Measurements from ENCODE around the gene ZDHHC7. TPM values are rescaled to one million over a fixed set of nuclear protein-coding genes. Genes with fewer than 3 reads are reported as not detected.
A peak's percentile ranks its signal among the peaks of the same experiment; 100 is the strongest.

Gene ZDHHC7
- total RNA-seq, 1 experiment from 2014 or later: 46.3 TPM

DNA sequence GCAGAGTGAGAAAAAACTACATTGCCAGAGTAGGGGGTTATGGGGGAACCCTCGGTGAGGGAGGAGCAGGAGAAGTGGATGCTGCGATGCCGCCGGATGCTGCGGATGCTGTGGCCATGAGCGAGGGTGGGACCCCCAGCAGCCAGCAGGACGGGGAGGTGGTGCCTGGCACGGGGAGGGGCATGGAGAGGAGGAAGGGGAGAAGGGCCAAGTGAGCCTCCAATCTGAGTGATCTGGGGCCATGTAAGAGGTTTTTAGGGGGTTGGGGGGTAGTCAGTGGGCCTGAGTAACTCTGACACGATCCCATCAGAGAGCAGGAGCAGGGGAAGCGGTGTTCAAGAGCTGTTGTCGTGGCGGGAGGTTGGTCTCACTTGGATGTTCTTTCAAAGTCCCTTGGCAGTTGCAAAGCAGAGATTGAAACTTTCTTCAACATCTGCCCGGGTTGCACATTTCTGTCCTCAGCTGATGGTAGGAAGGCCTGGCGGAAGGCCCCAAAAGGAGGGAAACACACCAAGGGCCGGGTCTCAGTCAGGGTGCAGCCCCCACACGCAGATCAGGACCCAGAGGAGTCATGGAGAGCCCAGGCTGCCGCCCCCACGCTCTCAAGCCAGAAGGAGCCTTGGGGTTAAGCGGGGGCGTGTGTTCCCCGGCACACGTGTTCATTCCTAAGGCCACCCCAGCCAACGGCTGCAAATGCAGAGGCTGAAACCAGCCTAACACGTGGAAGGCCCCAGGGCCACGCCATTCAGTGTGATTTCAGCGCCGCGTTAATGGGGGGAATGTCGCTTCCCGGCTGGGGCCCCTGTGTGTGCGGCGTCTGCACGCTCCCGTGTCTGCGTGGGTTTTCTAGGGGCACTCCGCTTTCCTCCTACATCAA, 81.7 kb downstream of the ZDHHC7 start:
- POLR2A ChIA-PET: no interaction called here
- H3K4me3 Mint-ChIP-seq (ENCODE audit: unreplicated experiment): no peak overlapping the region
- no peaks in the 10 kb centered on the region for H3K9me3 Mint-ChIP-seq (ENCODE audit: unreplicated experiment)
- H3K4me1 Mint-ChIP-seq (ENCODE audit: insufficient read depth, unreplicated experiment): peaks cover 6% of the 10 kb centered on the region
- TF ChIP-seq, protein P1, sequence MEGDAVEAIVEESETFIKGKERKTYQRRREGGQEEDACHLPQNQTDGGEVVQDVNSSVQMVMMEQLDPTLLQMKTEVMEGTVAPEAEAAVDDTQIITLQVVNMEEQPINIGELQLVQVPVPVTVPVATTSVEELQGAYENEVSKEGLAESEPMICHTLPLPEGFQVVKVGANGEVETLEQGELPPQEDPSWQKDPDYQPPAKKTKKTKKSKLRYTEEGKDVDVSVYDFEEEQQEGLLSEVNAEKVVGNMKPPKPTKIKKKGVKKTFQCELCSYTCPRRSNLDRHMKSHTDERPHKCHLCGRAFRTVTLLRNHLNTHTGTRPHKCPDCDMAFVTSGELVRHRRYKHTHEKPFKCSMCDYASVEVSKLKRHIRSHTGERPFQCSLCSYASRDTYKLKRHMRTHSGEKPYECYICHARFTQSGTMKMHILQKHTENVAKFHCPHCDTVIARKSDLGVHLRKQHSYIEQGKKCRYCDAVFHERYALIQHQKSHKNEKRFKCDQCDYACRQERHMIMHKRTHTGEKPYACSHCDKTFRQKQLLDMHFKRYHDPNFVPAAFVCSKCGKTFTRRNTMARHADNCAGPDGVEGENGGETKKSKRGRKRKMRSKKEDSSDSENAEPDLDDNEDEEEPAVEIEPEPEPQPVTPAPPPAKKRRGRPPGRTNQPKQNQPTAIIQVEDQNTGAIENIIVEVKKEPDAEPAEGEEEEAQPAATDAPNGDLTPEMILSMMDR (IDR thresholded peaks at IDR 0.05; ENCODE audit: unreplicated experiment): no peak
- intact Hi-C loops (cut with micrococcal nuclease): no loop called here
- no peak overlapping the region for H3K27ac Mint-ChIP-seq (ENCODE audit: low read depth, unreplicated experiment)
- H3K36me3 Mint-ChIP-seq (ENCODE audit: insufficient read depth, unreplicated experiment): no peaks in the 10 kb centered on the region
- no TSS peak for BruUV-seq (replicated peaks)
- no peaks in the 10 kb centered on the region for H3K27me3 Mint-ChIP-seq (ENCODE audit: insufficient read depth, unreplicated experiment)
- DNase-seq (ENCODE audit: unreplicated experiment): no peak
- CTCF ChIA-PET: interaction anchor here (2.0 to 6.6 kb wide), 2 partner anchors 41 to 176 kb away, joined by 6 to 63 read pairs; no protein-coding TSS in a partner anchor

GRCh38 chr16:84928679-84929420, 82.5 kb downstream of the ZDHHC7 start:
- no peaks in the 10 kb centered on the region for H3K36me3 Mint-ChIP-seq (ENCODE audit: insufficient read depth, unreplicated experiment)
- peak; percentile 44 for DNase-seq (ENCODE audit: unreplicated experiment)
- intact Hi-C loops (cut with micrococcal nuclease): loop anchor here (1.0 kb wide), 1 partner anchor 175 kb away; no protein-coding TSS in a partner anchor

GRCh38 chr16:84927621-84928591, 83.4 kb downstream of the ZDHHC7 start:
- CTCF ChIA-PET: interaction anchor here (0.7 to 6.6 kb wide), 6 partner anchors 25 to 175 kb away, joined by 3 to 82 read pairs (median 4); no protein-coding TSS in a partner anchor
- POLR2A ChIA-PET: interaction anchor here (1.5 kb wide), 1 partner anchor 22 kb away, joined by 3 read pairs; no protein-coding TSS in a partner anchor

More at GRCh38 chr16:84928679-84929420, 82.5 kb downstream of the ZDHHC7 start:
- H3K4me3 Mint-ChIP-seq (ENCODE audit: unreplicated experiment): no peak overlapping the region
- no peaks in the 10 kb centered on the region for H3K27me3 Mint-ChIP-seq (ENCODE audit: insufficient read depth, unreplicated experiment)
- no TSS peak for BruUV-seq (replicated peaks)
- no peaks in the 10 kb centered on the region for H3K9me3 Mint-ChIP-seq (ENCODE audit: unreplicated experiment)
- ChIA-PET CTCF (interaction anchor here (0.7 to 6.6 kb wide), 5 partner anchors 24 to 175 kb away, joined by 3 to 82 read pairs (median 6); no protein-coding TSS in a partner anchor), POLR2A (no interaction called here)
- H3K4me1 Mint-ChIP-seq (ENCODE audit: insufficient read depth, unreplicated experiment): peaks cover 6% of the 10 kb centered on the region
- TF ChIP-seq, protein P1 (IDR thresholded peaks at IDR 0.05; ENCODE audit: unreplicated experiment): no peak
- H3K27ac Mint-ChIP-seq (ENCODE audit: low read depth, unreplicated experiment): no peak overlapping the region

More at GRCh38 chr16:84927621-84928591, 83.4 kb downstream of the ZDHHC7 start:
- TF ChIP-seq, protein P1 (IDR thresholded peaks at IDR 0.05; ENCODE audit: unreplicated experiment): no peak
- no TSS peak for BruUV-seq (replicated peaks)
- no peak for DNase-seq (ENCODE audit: unreplicated experiment)
- no peak overlapping the region for H3K4me3 Mint-ChIP-seq (ENCODE audit: unreplicated experiment)
- H3K27ac Mint-ChIP-seq (ENCODE audit: low read depth, unreplicated experiment): no peak overlapping the region
- H3K4me1 Mint-ChIP-seq (ENCODE audit: insufficient read depth, unreplicated experiment): peaks cover 6% of the 10 kb centered on the region
- H3K9me3 Mint-ChIP-seq (ENCODE audit: unreplicated experiment): no peaks in the 10 kb centered on the region
- no peaks in the 10 kb centered on the region for H3K27me3 Mint-ChIP-seq (ENCODE audit: insufficient read depth, unreplicated experiment)
- no peaks in the 10 kb centered on the region for H3K36me3 Mint-ChIP-seq (ENCODE audit: insufficient read depth, unreplicated experiment)
- intact Hi-C loops (cut with micrococcal nuclease): loop anchor here (1.0 kb wide), 1 partner anchor 174 kb away; no protein-coding TSS in a partner anchor
